Liver (tissue), 9 donors: ENCODE data around the gene COQ9. TPM values are rescaled to one million over a fixed set of nuclear protein-coding genes. Genes with fewer than 3 reads are reported as not detected.

Experiments
- DNase-seq: peaks from one replicate; pipeline ENCODE4 v3.0.0-alpha.2; 2017; ENCODE audit warnings: low spot score
- H3K27ac ChIP-seq, 2 donors: one replicate each; pipeline ENCODE4 v1.7.0; 2013; ENCODE audit warnings: inconsistent platforms in 2 of 2, low read length in 2 of 2, control low read depth in 1 of 2, low read depth in 1 of 2, mild to moderate bottlenecking in 1 of 2
- H3K27me3 ChIP-seq, 4 donors: one replicate each; pipeline versions ENCODE4 v1.6.1 to v1.7.0; 2013; ENCODE audit warnings: low read length in 3 of 4, inconsistent platforms in 1 of 4, mild to moderate bottlenecking in 1 of 4, moderate library complexity in 1 of 4; ENCODE audit not compliant: control insufficient read depth in 4 of 4, insufficient read depth in 4 of 4
- H3K36me3 ChIP-seq, 4 donors: one replicate each; pipeline versions ENCODE4 v1.6.1 to v1.7.0; 2013; ENCODE audit warnings: low read length in 3 of 4, mild to moderate bottlenecking in 3 of 4, low read depth in 1 of 4, moderate library complexity in 1 of 4; ENCODE audit not compliant: control insufficient read depth in 4 of 4, insufficient read depth in 3 of 4
- H3K4me1 ChIP-seq, 4 donors: one replicate each; pipeline versions ENCODE4 v1.6.1 to v1.7.0; 2013; ENCODE audit warnings: low read length in 3 of 4, mild to moderate bottlenecking in 3 of 4, moderate library complexity in 1 of 4; ENCODE audit not compliant: control insufficient read depth in 4 of 4, insufficient read depth in 4 of 4
- H3K4me3 ChIP-seq, 3 donors: one replicate each; pipeline versions ENCODE4 v1.6.1 to v1.7.0; 2013; ENCODE audit warnings: low read length in 3 of 3, control low read depth in 1 of 3, low read depth in 1 of 3, mild to moderate bottlenecking in 1 of 3
- H3K9ac ChIP-seq, 2 donors: one replicate each; pipeline ENCODE4 v1.7.0; 2013; ENCODE audit warnings: low read length in 2 of 2, mild to moderate bottlenecking in 2 of 2, moderate library complexity in 2 of 2, control low read depth in 1 of 2, low read depth in 1 of 2
- H3K9me3 ChIP-seq, 4 donors: one replicate each; pipeline versions ENCODE4 v1.6.1 to v1.7.0; 2013; ENCODE audit warnings: low read length in 3 of 4; ENCODE audit not compliant: control insufficient read depth in 4 of 4
- CTCF ChIP-seq: fragments of 150-350 bp; IDR thresholded peaks from 2 replicates; pipeline ENCODE4 v1.5.1; 2017; ENCODE audit warnings: improper control_type of control experiment, low read depth, low read length; ENCODE audit not compliant: missing input control
- EGR1 ChIP-seq, 2 donors: IDR thresholded peaks; 2 replicates each; pipeline ENCODE4 v1.6.1; 2016 to 2018; ENCODE audit warnings: antibody characterized with exemption in 2 of 2, low read depth in 2 of 2
- FOXA1 ChIP-seq: IDR thresholded peaks from 2 replicates; pipeline ENCODE4 v1.6.1; 2016; ENCODE audit warnings: antibody characterized with exemption
- FOXA2 ChIP-seq: IDR thresholded peaks from 2 replicates; pipeline ENCODE4 v1.6.1; 2016; ENCODE audit warnings: antibody characterized with exemption
- GABPA ChIP-seq, 2 donors: IDR thresholded peaks in 1 of 2; conservative IDR thresholded peaks in 1 of 2; 2 replicates each; pipeline ENCODE4 v1.6.1; 2016; ENCODE audit warnings: antibody characterized with exemption in 2 of 2, mild to moderate bottlenecking in 1 of 2, moderate library complexity in 1 of 2
- HNF4G ChIP-seq: IDR thresholded peaks from 2 replicates; pipeline ENCODE4 v1.6.1; 2016; ENCODE audit warnings: antibody characterized with exemption
- NR2F2 ChIP-seq: IDR thresholded peaks from 2 replicates; pipeline ENCODE4 v1.6.1; 2016; ENCODE audit warnings: antibody characterized with exemption
- RAD21 ChIP-seq, 2 donors: IDR thresholded peaks; 2 replicates each; pipeline ENCODE4 v1.6.1; 2016; ENCODE audit warnings: antibody characterized with exemption in 2 of 2, mild to moderate bottlenecking in 2 of 2
- SP1 ChIP-seq: IDR thresholded peaks from 2 replicates; pipeline ENCODE4 v1.6.1; 2018; ENCODE audit warnings: antibody characterized with exemption, mild to moderate bottlenecking
- TAF1 ChIP-seq: conservative IDR thresholded peaks from 2 replicates; pipeline ENCODE4 v1.6.1; 2016; ENCODE audit warnings: antibody characterized with exemption, mild to moderate bottlenecking
- YY1 ChIP-seq: IDR thresholded peaks from 2 replicates; pipeline ENCODE4 v1.6.1; 2016; ENCODE audit warnings: antibody characterized with exemption, mild to moderate bottlenecking
- WGBS: extraction: QIAGEN DNeasy Blood & Tissue Kit; methylation state at CpG from one replicate; pipeline ENCODE4 v1.1.7; 2013; 5-methylcytosine and 5-hydroxymethylcytosine counted together
- polyA plus RNA-seq, 2 donors: library from polyadenylated mRNA; stranded (reverse) in 1 of 2; unstranded in 1 of 2; fragments of 200-250 nt in 1 of 2; fragments of >200 nt in 1 of 2; fragmentation: Nextera tagmentation in 1 of 2; extraction: Ambion mirVana in 1 of 2; gene quantifications; one replicate each; pipeline versions ENCODE4 v1.2.1 to v1.2.3, GENCODE V29; 2013 to 2015
- total RNA-seq, 2 donors: library from RNA; depleted of rRNA; stranded (reverse); fragments of >200 nt; gene quantifications; one replicate each; pipeline ENCODE4 v1.2.3, GENCODE V29; 2014
- TF ChIP-seq, protein P1 (sequence below): IDR thresholded peaks from 2 replicates; pipeline ENCODE4 v1.6.1; 2016; ENCODE audit warnings: antibody characterized with exemption
- TF ChIP-seq, protein P2 (sequence below): IDR thresholded peaks from 2 replicates; pipeline ENCODE4 v1.6.1; 2016; ENCODE audit warnings: antibody characterized with exemption
- donor health status: healthy.
- donor health status: healthy.
- donor health status: healthy.
- donor health status: healthy.
- donor health status: healthy.

COQ9 gene
- total and polyA plus RNA-seq, 4 donors = 21.0 to 81.5 (median 58.0) TPM

GRCh38 chr16:57419506-57419905, 27.8 kb upstream of the COQ9 start:
- 80% methylated on average over 6 of the region's 6 CpGs for WGBS
- no peak for DNase-seq
- no peak for TF ChIP-seq HNF4G
- no peaks in the 10 kb centered on the region for H3K27me3 ChIP-seq
- H3K9me3 ChIP-seq = no peaks in the 10 kb centered on the region
- no peak overlapping the region for H3K9ac ChIP-seq
- H3K36me3 ChIP-seq = no peaks in the 10 kb centered on the region
- peak overlapping the region in 1 of 2 donors; percentile 10 for H3K27ac ChIP-seq
- H3K4me1 ChIP-seq = peaks cover 6 to 27% (median 18%) of the 10 kb centered on the region in 4 donors
- H3K4me3 ChIP-seq = no peak overlapping the region

GRCh38 chr16:57422026-57422944, 25.0 kb upstream of the COQ9 start:
- no peak for DNase-seq
- 59% methylated on average over 10 of the region's 10 CpGs for WGBS
- Histone ChIP-seq H3K27ac (no peak overlapping the region), H3K9me3 (no peaks in the 10 kb centered on the region), H3K27me3 (no peaks in the 10 kb centered on the region), H3K4me3 (no peak overlapping the region), H3K4me1 (peaks cover 1 to 16% (median 12%) of the 10 kb centered on the region in 4 donors), H3K9ac (no peak overlapping the region), H3K36me3 (no peaks in the 10 kb centered on the region)
- TF ChIP-seq, protein P1, sequence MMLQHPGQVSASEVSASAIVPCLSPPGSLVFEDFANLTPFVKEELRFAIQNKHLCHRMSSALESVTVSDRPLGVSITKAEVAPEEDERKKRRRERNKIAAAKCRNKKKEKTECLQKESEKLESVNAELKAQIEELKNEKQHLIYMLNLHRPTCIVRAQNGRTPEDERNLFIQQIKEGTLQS = no peak
- TF ChIP-seq RAD21 (IDR thresholded peaks at IDR 0.05) (peak; percentile 74 to 88), CTCF (peak; percentile 54), FOXA2 (no peak)

DNA sequence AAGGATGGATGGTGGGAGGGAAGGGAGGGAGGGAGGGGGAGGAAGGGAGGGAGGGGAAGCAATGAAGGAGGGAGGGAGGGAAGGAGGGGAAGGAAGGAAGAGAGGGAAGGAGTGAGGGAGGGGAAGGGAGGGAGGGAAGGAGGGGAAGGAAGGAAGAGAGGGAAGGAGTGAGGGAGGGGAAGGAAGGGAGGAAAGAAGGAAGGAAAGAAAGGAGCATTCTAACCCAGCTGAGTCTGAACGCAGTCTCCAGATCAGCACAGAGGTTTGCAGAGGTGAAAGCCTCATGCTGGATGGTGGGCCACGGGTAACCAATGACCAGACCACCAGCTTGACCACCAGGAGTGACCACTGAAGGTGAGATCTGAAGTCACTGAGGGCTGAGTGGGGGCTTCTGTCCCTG, 24.1 kb upstream of the COQ9 start:
- DNase-seq = no peak
- Histone ChIP-seq H3K4me3 (no peak overlapping the region), H3K4me1 (peaks cover 0 to 8% (median 6%) of the 10 kb centered on the region in 4 donors), H3K9ac (no peak overlapping the region), H3K9me3 (no peaks in the 10 kb centered on the region), H3K27ac (no peak overlapping the region), H3K27me3 (no peaks in the 10 kb centered on the region), H3K36me3 (peaks cover 0 to 7% (median 2%) of the 10 kb centered on the region in 4 donors)
- TF ChIP-seq HNF4G = no peak
- TF ChIP-seq GABPA (IDR thresholded peaks at IDR 0.05 in 1 of 2, conservative IDR thresholded peaks at IDR 0.05 in 1 of 2) = no peak
- TF ChIP-seq NR2F2 = no peak
- no peak for TF ChIP-seq TAF1
- TF ChIP-seq YY1 = no peak
- TF ChIP-seq SP1 = no peak
- TF ChIP-seq FOXA1 = no peak
- no peak for TF ChIP-seq RAD21 (IDR thresholded peaks at IDR 0.05)
- no peak for TF ChIP-seq EGR1 (IDR thresholded peaks at IDR 0.05; ENCODE audit: low read depth in 2 of 2)
- TF ChIP-seq, protein P1 = no peak
- TF ChIP-seq, protein P2, sequence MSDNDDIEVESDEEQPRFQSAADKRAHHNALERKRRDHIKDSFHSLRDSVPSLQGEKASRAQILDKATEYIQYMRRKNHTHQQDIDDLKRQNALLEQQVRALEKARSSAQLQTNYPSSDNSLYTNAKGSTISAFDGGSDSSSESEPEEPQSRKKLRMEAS = no peak
- WGBS = 82% methylated on average over 2 of the region's 2 CpGs
